GM19397 (cell line): ENCODE results near the gene MRTFB.

Experiments
- ATAC-seq: cut with Tn5 transposase; IDR thresholded peaks from one replicate; pipeline ENCODE4 v1.9.1; 2021; ENCODE audit warnings: mild to moderate bottlenecking, moderate library complexity; ENCODE audit not compliant: unreplicated experiment

MRTFB gene

GRCh38 chr16:14306485-14307058, 235.5 kb downstream of the MRTFB start:
- no peak for ATAC-seq

DNA sequence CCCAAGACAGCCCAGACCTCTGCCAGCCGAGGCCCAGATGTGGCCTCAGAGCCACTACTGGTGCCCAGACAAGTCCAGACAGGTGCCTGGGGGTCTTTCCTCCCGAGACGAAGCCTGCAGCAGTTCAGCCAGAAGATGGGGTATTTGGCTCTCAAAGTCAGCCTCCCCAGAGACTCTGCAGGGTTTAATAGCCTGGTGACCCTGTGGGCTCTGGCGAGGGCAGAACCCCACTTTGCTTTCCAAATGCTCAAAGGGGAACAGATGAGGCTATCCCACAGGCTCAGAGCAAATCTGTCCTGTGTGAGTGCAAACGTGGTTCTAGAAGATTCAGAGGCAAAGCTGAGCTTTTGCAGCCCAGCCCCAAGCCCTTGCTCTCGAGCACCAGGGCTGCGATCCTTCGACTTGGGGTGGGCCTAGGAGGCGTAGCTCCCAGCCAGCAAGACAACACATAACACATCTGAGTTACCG, 236.0 kb downstream of the MRTFB start:
- ATAC-seq = no peak

GRCh38 chr16:14307527-14308367, 236.6 kb downstream of the MRTFB start:
- ATAC-seq = no peak

- no peak for ATAC-seq
Measured at GRCh38 chr16:14308368-14308723, 237.2 kb downstream of the MRTFB start.

DNA sequence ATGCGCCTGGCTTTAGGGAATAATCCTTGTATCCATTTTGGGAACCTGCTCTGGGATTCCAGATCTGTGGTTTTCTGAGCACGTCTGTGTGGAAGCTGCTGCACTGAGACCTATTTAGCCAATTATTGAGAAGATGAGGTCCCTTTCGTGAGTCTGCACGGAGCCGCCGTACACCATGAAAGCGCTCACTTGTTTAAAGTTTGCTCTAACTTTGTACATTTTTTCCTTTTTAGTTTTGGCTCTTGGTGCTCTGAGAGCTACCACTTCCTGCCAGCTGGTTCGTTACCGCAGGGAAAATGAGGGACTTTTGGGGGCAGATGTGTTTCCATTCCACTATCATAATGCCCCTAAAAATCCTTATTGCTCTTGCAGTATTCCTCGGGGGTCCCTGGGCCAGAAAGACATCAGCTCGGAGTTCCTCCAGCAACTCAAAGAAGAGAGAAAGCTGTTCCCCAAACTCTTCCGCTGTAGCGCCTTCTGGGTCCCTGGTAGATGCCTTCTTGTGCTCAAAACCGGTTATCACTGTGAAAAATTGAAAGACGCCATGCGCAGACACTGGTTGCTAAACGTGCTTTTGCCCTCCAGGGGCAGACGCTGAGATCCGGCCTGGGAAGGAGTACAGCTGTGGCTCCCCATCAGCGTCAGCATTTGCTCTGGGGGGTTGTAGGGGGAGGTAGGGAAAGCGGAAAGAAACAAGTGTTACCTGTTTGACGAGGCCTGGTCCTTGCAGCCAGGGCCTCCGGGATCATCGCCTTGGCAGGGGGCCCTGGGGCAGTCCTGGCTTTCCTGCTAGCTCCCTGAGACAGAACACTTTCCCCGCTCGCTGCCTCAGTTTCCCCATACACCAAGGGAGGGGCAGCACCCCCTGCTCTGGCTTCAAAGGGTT, 238.1 kb downstream of the MRTFB start:
- ATAC-seq = no peak

GRCh38 chr16:14309906-14310305, 238.8 kb downstream of the MRTFB start:
- ATAC-seq = no peak

DNA sequence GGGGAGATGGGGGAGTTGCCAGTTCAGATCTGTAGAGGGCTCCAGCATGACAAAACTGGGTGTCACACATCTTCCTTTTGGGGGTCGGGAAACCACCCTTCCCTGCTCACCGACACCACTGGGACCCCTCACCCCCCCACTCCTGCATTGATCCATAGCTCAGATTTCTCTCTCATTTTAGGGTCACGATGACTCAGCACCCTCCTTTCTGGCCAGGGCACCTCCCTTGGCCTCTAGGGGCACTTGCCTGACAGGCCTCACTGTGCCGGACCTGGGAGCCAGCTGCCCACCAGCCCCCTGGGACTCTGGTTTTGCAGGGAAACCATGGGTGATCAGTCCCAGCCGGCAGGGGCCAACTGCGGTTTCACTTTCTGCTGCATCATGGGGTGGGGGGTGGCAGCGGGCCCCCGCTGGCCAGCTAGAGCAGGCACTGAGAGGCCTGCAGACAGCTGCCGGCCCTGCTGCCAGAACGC, 239.4 kb downstream of the MRTFB start:
- ATAC-seq = peak; percentile 56

DNA sequence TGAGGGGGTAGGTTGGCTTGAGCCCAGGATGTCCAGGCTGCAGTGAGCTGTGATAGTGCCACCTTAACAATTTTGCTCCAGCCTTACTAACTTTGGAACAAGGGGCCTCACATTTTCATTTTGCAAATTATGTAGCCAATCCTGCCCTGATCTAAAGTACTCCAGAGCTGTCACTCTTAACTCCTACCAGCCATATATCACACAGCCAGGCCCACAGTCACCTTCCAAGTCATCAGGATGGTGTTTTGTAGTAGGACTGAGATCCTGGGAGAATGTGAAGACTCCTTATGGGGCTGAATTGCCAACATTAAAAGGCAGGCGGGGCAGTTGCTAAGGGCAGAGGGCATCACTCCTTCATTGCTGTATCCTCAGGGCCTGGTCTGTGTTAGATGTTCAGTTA, 243.0 kb downstream of the MRTFB start:
- no peak for ATAC-seq

DNA sequence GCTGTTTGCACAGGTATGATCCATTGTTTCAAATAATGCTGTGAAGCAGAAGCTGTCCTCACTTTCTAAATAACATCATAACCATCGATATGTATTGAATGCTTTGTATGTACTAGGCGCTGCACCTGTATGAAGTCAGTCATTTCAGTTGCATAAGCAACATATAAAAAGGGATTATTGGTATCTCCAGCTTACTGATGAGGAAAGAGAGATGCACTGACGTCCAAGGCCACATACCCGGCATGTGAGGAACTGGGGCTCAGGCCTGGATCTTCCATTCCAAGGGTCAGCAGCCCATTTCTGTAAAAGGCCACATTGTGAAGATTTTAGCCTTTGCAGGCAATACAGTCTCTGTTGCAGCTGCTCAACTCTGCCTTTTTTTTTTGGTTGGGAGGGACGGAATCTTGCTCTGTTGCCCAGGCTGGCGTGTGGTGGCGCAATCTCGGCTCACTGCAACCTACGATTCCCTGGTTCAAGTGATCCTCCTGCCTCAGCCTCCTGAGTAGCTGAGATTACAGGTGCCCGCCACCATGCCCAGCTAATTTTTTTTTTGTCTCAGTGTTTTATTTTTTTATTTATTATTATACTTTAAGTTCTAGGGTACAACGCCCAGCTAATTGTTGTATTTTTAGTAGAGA, 244.7 kb downstream of the MRTFB start:
- ATAC-seq = no peak
